ENCODE results near the gene ZNF174. TPM values are rescaled to one million over a fixed set of nuclear protein-coding genes. Genes with fewer than 3 reads are reported as not detected.

The ZNF174 gene
- total RNA-seq (2022; extraction: Qiagen RNA extraction): 11.8 to 13.7 TPM (median 13.3 TPM) in 5 replicates

DNA sequence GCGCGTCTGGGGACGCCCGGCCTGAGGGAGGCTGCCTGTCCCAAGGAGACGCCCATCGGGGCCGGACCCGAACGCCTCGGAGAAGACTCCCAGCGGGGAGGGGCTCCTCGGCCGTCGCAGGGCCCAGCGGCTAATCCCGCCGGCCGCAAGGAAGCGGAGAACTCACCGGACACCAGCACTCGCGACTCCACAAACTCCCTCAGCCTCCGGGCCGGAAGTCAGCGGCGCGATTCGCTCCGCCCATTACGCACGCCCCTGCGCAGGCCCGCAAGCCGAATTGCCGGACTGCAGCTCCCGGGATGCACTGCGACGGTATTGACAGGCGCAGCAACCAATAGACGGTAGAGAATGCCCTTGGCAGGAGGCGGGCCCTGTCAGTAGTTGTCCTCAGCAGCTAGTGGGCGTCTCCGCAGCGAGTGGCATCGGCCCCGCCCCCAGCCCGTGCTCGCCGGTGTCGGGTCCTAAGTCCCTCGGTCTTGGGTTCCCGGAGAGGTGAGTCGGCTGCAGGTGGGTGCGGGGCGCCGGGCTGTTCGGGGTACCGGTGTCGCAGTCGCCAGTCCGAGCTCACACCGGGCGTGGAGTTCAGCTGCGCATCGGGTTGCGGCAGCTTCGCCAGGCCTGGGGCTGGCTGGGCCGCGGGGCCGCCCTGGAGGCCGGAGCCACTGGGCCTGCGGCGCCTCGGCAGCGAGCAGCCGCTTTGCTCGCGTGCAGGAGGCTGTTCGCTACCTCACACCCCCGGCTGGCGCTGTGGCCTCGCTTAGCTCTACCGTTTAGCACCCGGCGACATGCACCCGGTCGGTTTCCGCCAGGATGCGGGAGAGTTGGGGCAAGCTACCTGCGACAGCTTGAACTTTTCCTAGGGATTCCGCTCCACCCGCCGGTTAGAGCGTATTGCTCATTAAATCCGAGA, at the start of gene ZNF174, which contains the start of gene ZSCAN32:
ZNF174 (plus strand) TSS at position 437 of the 910 bp plus-strand sequence. CDS start 790 bp downstream, outside the sequence.
ZSCAN32 (minus strand) TSS at position 226 of the 910 bp plus-strand sequence. CDS start 3,447 bp downstream, outside the sequence.

DNA sequence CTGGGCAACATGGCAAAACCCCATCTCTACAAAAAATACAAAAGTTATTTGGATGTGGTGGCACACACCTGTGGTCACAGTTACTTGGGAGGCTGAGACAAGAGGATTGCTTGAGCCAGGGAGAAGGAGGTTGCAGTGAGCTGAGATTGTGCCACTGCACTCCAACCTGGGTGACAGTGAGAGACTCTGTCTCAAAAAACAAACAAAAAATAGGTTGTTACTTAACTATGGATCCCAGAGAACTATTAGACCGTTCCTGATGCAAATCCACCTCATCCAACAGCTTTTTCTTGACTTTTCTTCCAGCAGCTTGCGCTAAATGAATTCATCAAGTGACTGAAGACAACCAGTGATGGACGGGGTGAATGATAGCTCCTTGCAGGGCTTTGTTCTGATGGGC, 45.4 kb upstream of the ZNF174 start, which contains the start of gene OR2C1:
OR2C1 (plus strand) TSS at position 301 of the 400 bp plus-strand sequence; CDS start at position 353, 52 bp downstream.

DNA sequence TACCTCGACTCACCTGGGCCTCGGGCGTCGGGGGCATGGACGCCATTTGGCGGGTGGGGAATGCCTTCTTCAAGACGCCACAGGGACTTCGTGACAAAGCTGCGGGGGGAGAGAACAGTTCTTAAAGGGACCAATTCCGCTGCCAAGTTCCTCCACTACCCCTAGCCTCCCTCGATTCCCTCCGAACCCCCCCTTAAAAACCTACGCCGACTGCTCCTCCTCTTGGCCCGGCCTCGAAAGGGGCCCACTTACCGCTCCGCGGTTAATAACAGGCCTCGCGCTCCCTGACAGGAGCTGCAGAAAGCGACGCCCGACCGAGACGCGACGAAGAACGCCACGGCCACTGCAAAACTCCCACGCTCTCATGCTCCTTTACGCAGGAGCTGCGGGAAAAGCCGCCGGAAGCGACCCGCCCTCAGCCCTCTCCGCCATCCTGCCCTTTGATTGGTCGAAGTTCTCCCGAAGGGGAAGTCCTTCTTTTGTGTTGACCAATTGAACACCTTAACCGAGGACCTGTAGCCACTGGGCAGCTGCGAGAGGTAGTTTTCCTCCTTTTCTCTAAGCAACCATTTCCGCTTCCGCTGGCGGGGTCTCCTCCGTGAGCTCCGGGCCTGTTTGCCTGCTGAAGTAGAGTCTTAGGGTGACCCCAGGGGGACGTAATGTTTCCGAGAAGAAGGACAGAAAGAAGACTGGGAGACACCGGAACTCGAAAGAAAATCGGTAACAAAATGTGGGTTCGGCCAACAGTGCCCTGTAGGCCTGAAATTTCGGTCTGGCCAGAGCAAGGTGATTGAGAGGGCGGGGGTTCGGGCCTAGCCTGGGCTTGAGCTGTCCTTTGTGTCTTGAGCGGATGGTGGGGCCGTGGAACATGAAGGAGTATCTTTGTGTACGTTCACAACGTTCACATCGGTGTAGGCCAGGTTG, 42.4 kb downstream of the ZNF174 start, which contains the start of the genes NAA60 and ZNF597:
NAA60 (plus strand) TSS at position 573 of the 924 bp plus-strand sequence. CDS start 32,548 bp downstream, outside the sequence.
ZNF597 (minus strand) TSS at position 397 of the 924 bp plus-strand sequence; CDS start at position 46, 351 bp downstream.

Other genes starting within 250 kb of the ZNF174 start
- gene OR1F1, start 213.0 kb upstream of the ZNF174 start, total RNA-seq (2022; extraction: Qiagen RNA extraction): 0.26 to 0.56 TPM (median 0.42 TPM) in 5 replicates
- gene ZNF200, start 166.1 kb upstream of the ZNF174 start, total RNA-seq (2022; extraction: Qiagen RNA extraction): 7.8 to 9.4 TPM (median 8.4 TPM) in 5 replicates
- gene MEFV, start 144.6 kb upstream of the ZNF174 start, total RNA-seq (2022; extraction: Qiagen RNA extraction): 0.03 to 0.07 TPM (median 0.07 TPM) in 3 of 5 replicates, not detected in the others
- gene ZNF263, start 117.7 kb upstream of the ZNF174 start, total RNA-seq (2022; extraction: Qiagen RNA extraction): 33.5 to 40.1 TPM (median 37.6 TPM) in 5 replicates
- gene TIGD7, start 95.8 kb upstream of the ZNF174 start, total RNA-seq (2022; extraction: Qiagen RNA extraction): 0.80 to 2.0 TPM (median 1.4 TPM) in 5 replicates
- gene ZNF75A, start 95.7 kb upstream of the ZNF174 start, total RNA-seq (2022; extraction: Qiagen RNA extraction): 9.7 to 11.9 TPM (median 9.9 TPM) in 5 replicates
- gene OR2C1, start 45.3 kb upstream of the ZNF174 start, total RNA-seq (2022; extraction: Qiagen RNA extraction): not detected in 5 replicates
- gene ZSCAN32, start 211 bp upstream of the ZNF174 start, total RNA-seq (2022; extraction: Qiagen RNA extraction): 11.5 to 16.5 TPM (median 15.6 TPM) in 5 replicates
- 0.90 to 1.4 TPM (median 1.1 TPM) in 5 replicates for gene ZNF597, start 42.3 kb downstream of the ZNF174 start, total RNA-seq (2022; extraction: Qiagen RNA extraction)
- gene NAA60, start 42.5 kb downstream of the ZNF174 start, total RNA-seq (2022; extraction: Qiagen RNA extraction): 40.2 to 59.7 TPM (median 55.5 TPM) in 5 replicates
- gene C16orf90, start 94.3 kb downstream of the ZNF174 start, total RNA-seq (2022; extraction: Qiagen RNA extraction): not detected in 5 replicates
- 19.0 to 24.2 TPM (median 20.4 TPM) in 5 replicates for gene CLUAP1, start 99.8 kb downstream of the ZNF174 start, total RNA-seq (2022; extraction: Qiagen RNA extraction)
- gene NLRC3, start 176.2 kb downstream of the ZNF174 start, total RNA-seq (2022; extraction: Qiagen RNA extraction): 0.01 to 0.05 TPM (median 0.02 TPM) in 4 of 5 replicates, not detected in the other
- gene SLX4, start 210.4 kb downstream of the ZNF174 start, total RNA-seq (2022; extraction: Qiagen RNA extraction): 3.4 to 6.6 TPM (median 5.8 TPM) in 5 replicates

Measured in A549 treated with dexamethasone at 1 μM for 4 hours (cell line).